GM10266 (cell line): ENCODE measurements around the gene PKD2L1.

Experiments
- DNase-seq: peaks from one replicate; pipeline ENCODE4 v3.0.0; 2012; ENCODE audit errors: extremely low spot score
- TF ChIP-seq, protein P1 (sequence below): IDR thresholded peaks from 2 replicates; pipeline ENCODE4 v1.5.1; 2012; ENCODE audit warnings: mild to moderate bottlenecking, low read depth; ENCODE audit not compliant: control insufficient read depth, insufficient read depth; ENCODE audit errors: missing control alignments

PKD2L1 gene

DNA sequence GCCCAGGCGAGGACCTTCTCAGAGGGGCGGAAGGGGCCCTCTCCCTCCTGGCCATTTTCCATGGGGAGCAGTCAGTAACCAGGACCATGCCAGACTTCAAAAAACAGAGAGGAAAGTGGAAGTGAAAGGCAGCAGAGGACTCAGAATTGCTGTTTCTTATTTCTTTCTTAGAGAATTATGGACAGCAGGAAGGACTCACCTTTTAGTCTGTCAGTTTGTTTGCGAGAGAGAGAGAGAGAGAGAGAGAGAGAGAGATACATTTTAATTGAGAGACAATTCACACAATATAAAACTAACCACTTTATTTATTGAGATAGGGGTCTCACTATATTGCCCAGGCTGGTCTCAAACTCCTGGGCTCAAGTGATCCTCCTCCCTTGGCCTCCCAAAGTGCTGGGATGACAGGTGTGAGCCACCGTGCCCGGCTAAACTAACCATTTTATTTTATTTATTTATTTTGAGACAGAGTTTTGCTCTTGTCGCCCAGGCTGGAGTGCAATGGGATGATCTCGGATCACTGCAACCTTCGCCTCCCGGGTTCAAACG lies 41.5 kb upstream of the PKD2L1 start:
- no peak for DNase-seq
- TF ChIP-seq, protein P1, sequence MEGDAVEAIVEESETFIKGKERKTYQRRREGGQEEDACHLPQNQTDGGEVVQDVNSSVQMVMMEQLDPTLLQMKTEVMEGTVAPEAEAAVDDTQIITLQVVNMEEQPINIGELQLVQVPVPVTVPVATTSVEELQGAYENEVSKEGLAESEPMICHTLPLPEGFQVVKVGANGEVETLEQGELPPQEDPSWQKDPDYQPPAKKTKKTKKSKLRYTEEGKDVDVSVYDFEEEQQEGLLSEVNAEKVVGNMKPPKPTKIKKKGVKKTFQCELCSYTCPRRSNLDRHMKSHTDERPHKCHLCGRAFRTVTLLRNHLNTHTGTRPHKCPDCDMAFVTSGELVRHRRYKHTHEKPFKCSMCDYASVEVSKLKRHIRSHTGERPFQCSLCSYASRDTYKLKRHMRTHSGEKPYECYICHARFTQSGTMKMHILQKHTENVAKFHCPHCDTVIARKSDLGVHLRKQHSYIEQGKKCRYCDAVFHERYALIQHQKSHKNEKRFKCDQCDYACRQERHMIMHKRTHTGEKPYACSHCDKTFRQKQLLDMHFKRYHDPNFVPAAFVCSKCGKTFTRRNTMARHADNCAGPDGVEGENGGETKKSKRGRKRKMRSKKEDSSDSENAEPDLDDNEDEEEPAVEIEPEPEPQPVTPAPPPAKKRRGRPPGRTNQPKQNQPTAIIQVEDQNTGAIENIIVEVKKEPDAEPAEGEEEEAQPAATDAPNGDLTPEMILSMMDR: no peak

DNA sequence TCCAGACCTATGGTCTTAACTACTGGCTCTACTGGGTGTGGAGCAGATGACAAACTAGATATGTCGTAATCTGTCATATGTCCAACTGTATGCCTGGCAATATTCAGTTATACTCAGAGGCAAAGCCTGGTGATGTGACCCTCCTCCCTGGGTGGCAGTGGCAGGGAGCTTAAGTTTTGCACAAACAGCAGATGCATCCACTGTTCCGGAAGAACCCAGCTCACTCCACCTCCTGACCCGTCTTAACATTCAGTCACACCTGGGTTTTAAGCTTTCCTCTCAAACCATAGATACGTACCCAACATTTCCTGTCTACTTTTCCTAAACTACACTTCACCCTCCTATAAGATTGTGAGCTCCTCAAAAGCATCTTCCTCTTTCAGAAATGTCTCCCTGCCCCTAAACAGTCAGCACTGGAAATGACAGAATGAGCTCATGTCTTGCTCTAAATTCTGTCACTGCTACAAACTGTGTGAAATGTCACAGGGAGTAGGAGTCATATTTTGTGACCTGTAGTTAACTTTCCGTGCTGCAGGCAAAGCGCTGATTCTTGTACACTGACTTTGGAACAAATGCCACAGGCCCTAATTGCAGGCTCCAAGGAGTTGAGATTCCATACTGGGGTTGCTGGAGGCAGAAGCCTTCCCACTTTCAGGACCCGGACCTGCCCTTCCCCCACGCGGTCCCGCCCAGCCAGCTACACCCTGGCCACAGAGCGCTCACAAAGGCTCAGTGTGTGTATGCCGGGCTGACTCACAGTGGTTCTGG lies 40.9 kb upstream of the PKD2L1 start:
- TF ChIP-seq, protein P1: no peak
- no peak for DNase-seq

DNA sequence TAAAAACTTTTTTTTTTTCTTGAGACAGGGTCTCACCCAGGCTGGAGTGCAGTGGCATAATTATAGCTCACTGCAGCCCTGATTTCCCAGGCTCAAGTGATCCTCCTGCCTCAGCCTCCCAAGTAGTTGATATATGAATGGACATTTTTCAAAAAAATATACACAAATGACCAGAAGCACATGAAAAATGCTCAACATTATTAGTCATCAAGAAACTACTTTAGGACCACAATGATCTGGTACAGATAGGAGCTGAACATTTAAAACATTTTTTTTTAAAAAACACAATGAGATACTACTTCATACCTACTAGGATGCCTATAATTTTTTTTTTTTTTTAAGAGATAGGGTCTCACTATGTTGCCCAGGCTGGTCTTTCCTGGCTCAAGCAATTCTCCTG lies 38.7 kb upstream of the PKD2L1 start:
- no peak for DNase-seq
- TF ChIP-seq, protein P1: no peak

DNA sequence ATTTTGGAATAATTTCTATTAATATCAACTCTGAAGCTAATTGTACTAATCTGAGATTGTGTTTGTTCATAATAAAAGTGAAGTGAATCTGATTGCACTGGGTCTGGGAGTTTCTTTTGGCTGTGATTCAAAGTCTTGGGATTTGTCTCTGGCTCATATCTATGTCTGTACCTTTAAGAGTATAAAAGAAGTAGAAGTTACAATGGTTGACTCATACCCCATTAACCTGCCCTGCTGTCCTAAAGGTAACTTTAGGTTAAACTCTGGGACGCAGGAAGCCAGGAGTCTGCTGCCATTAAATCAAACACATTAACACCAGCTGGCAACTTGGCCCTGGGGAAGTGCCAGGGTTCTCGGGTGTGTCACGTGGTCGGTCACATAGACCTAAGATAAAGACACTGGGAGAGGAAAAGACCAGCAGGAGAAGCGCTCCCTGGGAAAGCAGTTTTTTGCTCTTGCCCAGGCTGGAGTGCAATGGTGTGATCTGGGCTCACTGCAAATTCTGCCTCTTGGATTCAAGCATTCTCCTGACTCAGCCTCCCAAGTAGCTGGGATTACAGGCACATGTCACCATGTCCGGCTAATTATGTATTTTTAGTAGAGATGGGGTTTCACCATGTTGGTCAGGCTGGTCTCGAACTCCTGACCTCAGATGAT lies 34.8 kb upstream of the PKD2L1 start:
- TF ChIP-seq, protein P1: no peak
- DNase-seq: no peak

DNA sequence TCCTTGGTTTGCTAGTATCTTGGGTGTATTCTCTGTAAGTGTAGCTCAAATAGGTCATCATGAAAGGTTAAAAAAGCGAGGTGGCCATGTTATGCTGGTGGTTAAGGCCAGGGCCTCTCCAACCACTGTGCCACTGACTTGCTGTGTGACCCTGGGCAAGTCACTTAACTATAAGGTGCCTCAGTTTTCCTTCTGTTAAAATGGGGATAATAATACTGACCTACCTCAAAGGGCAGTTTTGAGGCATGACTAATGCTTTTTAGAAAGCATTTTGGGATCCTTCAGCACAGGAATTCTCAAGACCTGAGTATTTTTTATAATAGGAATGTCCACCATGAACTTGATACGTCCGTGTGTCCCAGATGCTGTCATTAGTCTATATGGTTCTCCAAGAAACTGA lies 34.1 kb upstream of the PKD2L1 start:
- TF ChIP-seq, protein P1: no peak
- DNase-seq: no peak

DNA sequence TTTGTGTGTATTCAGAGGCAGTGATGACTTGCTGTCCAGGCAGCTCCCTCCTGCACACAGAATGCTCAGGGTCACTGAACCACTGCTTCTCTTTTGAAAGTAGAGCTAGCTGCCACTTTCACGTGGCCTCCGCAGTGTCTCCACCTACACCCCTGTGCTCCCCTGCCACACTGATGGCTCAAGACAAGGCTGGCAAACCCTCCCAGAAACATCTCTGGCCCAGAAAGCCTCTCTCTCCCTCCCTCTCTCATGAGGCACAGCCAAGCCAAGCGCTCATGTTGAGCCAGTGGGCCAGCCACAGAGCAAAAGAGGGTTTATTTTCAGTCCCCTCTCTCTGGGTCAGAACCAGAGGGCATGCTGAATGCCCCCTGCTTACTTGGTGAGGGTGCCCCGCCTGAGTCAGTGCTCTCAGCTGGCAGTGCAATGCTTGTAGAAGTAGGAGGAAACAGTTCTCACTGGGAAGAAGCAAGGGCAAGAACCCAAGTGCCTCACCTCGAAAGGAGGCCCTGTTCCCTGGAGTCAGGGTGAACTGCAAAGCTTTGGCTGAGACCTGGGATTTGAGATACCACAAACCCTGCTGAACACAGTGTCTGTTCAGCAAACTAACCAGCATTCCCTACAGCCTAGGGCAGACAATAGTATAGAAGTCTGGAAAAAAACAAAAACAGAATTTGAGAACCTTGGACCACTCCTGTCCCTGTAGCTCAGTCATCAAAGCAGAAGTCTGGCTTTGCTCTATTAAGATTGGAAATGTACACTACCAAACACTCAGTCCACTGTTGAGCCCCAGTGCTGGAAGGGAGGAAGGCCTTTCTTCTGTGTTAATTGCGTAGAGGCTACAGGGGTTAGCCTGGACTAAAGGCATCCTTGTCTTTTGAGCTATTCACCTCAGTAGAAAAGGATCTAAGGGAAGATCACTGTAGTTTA lies 32.8 kb upstream of the PKD2L1 start:
- DNase-seq: no peak
- TF ChIP-seq, protein P1: no peak
